Neural progenitor cell (in vitro differentiated cells): Measurements from ENCODE around the gene SDK1. TPM values are rescaled to one million over a fixed set of nuclear protein-coding genes. Genes with fewer than 3 reads are reported as not detected.

ENCODE experiments used
- DNase-seq: peaks from one replicate; pipeline ENCODE4 v3.0.0-alpha.2; 2016; ENCODE audit warnings: low spot score
- H2AFZ ChIP-seq: fragments of 200-600 bp; sonication (generic); replicated peaks from 2 replicates; pipeline ENCODE4 v1.6.1; 2016; ENCODE audit warnings: antibody characterized with exemption
- H3F3A ChIP-seq: fragments of 200-600 bp; sonication (generic); 2 replicates; pipeline ENCODE4 v1.6.1; 2016; ENCODE audit warnings: antibody characterized with exemption, low read depth
- H3K27ac ChIP-seq: fragments of 200-600 bp; sonication (generic); 2 replicates; pipeline ENCODE4 v1.5.1; 2016; ENCODE audit warnings: mild to moderate bottlenecking
- H3K27me3 ChIP-seq: fragments of 200-600 bp; sonication (generic); 2 replicates; pipeline ENCODE4 v1.6.1; 2016; ENCODE audit warnings: mild to moderate bottlenecking, moderate library complexity
- H3K36me3 ChIP-seq: fragments of 200-600 bp; sonication (generic); 2 replicates; pipeline ENCODE4 v1.5.1; 2016
- H3K4me1 ChIP-seq: fragments of 200-600 bp; sonication (generic); 2 replicates; pipeline ENCODE4 v1.6.1; 2016; ENCODE audit warnings: mixed run types
- H3K4me2 ChIP-seq: fragments of 200-600 bp; sonication (generic); 2 replicates; pipeline ENCODE4 v1.6.1; 2016
- H3K4me3 ChIP-seq: fragments of 200-600 bp; sonication (generic); 2 replicates; pipeline ENCODE4 v1.5.1; 2016
- H3K79me2 ChIP-seq: fragments of 200-600 bp; sonication (generic); 2 replicates; pipeline ENCODE4 v1.6.1; 2016; ENCODE audit warnings: low read depth
- H3K9ac ChIP-seq: fragments of 200-600 bp; sonication (generic); 2 replicates; pipeline ENCODE4 v1.6.1; 2016
- H3K9me3 ChIP-seq: fragments of 200-600 bp; sonication (generic); 2 replicates; pipeline ENCODE4 v1.5.1; 2016; ENCODE audit warnings: low read depth
- H4K20me1 ChIP-seq: fragments of 200-600 bp; sonication (generic); 2 replicates; pipeline ENCODE4 v1.6.1; 2016; ENCODE audit warnings: low read depth
- H3K27ac Mint-ChIP-seq: 3 replicates; pipeline ENCODE4 v1.8.0; 2021; ENCODE audit warnings: mixed read lengths
- H3K27me3 Mint-ChIP-seq: 2 replicates; pipeline ENCODE4 v1.8.0; 2022; ENCODE audit warnings: low read depth, mild to moderate bottlenecking, inconsistent platforms, moderate library complexity, mixed read lengths; ENCODE audit not compliant: insufficient read depth
- H3K36me3 Mint-ChIP-seq: 3 replicates; pipeline ENCODE4 v1.8.0; 2021; ENCODE audit warnings: mixed read lengths
- H3K4me1 Mint-ChIP-seq: 3 replicates; pipeline ENCODE4 v1.8.0; 2021; ENCODE audit warnings: mixed read lengths
- H3K4me3 Mint-ChIP-seq: 3 replicates; pipeline ENCODE4 v1.8.0; 2021; ENCODE audit warnings: mild to moderate bottlenecking, moderate library complexity, mixed read lengths
- H3K9me3 Mint-ChIP-seq: 3 replicates; pipeline ENCODE4 v1.8.0; 2020; ENCODE audit warnings: mixed read lengths
- CTCF ChIP-seq: fragments of 200-600 bp; sonication (generic); IDR thresholded peaks from 2 replicates; pipeline ENCODE4 v1.5.1; 2017; ENCODE audit warnings: antibody characterized with exemption, mild to moderate bottlenecking
- EZH2 ChIP-seq: fragments of 200-600 bp; sonication (generic); IDR thresholded peaks from 2 replicates; pipeline ENCODE4 v1.6.1; 2017; ENCODE audit warnings: antibody characterized with exemption, mild to moderate bottlenecking, moderate library complexity
- EZH2phosphoT487 ChIP-seq: fragments of 200-600 bp; sonication (generic); IDR thresholded peaks from 2 replicates; pipeline ENCODE4 v1.6.1; 2017; ENCODE audit warnings: antibody characterized with exemption
- total RNA-seq: library from RNA; depleted of rRNA; stranded (reverse); fragments of >200 nt; gene quantifications from 2 replicates; pipeline ENCODE4 v1.2.3, GENCODE V29; 2015; ENCODE audit warnings: low replicate concordance

Gene SDK1
- total RNA-seq, 1 donor from 2014 or later, result 4.9 TPM

GRCh38 chr7:4010923-4011656 lies 710.0 kb downstream of the SDK1 start:
- Histone ChIP-seq H3K27ac (no peak overlapping the region), H3K4me3 (no peak overlapping the region), H4K20me1 (no peaks in the 10 kb centered on the region), H3K79me2 (no peaks in the 10 kb centered on the region), H3K9ac (no peak overlapping the region), H2AFZ (no peak overlapping the region), H3K9me3 (no peaks in the 10 kb centered on the region), H3K27me3 (no peaks in the 10 kb centered on the region), H3K4me1 (peaks cover 66% of the 10 kb centered on the region), H3K36me3 (no peaks in the 10 kb centered on the region), H3F3A (peaks cover 19% of the 10 kb centered on the region), H3K4me2 (no peak overlapping the region)
- Mint-ChIP-seq H3K27me3 (peaks cover 4% of the 10 kb centered on the region), H3K27ac (no peak overlapping the region), H3K36me3 (peaks cover 13% of the 10 kb centered on the region), H3K4me1 (peaks cover 49% of the 10 kb centered on the region), H3K4me3 (no peak overlapping the region), H3K9me3 (peaks cover 1% of the 10 kb centered on the region)
- DNase-seq, result no peak
- TF ChIP-seq EZH2 (no peak), CTCF (no peak), EZH2phosphoT487 (no peak)

- Mint-ChIP-seq H3K4me1 (peaks cover 39% of the 10 kb centered on the region), H3K36me3 (peaks cover 34% of the 10 kb centered on the region), H3K9me3 (peaks cover 21% of the 10 kb centered on the region), H3K27me3 (peaks cover 6% of the 10 kb centered on the region), H3K27ac (peak overlapping the region; percentile 57), H3K4me3 (no peak overlapping the region)
- H2AFZ ChIP-seq, result no peak overlapping the region
- H3K9ac ChIP-seq, result no peak overlapping the region
- peak; percentile 34 for DNase-seq
- H4K20me1 ChIP-seq, result no peaks in the 10 kb centered on the region
- H3K9me3 ChIP-seq, result no peaks in the 10 kb centered on the region
- no peaks in the 10 kb centered on the region for H3K27me3 ChIP-seq
- no peak overlapping the region for H3K27ac ChIP-seq
- peaks cover 43% of the 10 kb centered on the region for H3K4me1 ChIP-seq
- H3K79me2 ChIP-seq, result no peaks in the 10 kb centered on the region
- no peaks in the 10 kb centered on the region for H3K36me3 ChIP-seq
- H3K4me2 ChIP-seq, result peak overlapping the region; percentile 29
- H3K4me3 ChIP-seq, result no peak overlapping the region
- TF ChIP-seq EZH2, result no peak
- TF ChIP-seq EZH2phosphoT487, result no peak
- TF ChIP-seq CTCF, result no peak
- peaks cover 8% of the 10 kb centered on the region for H3F3A ChIP-seq
Measured at GRCh38 chr7:4013793-4014192, 712.7 kb downstream of the SDK1 start.

GRCh38 chr7:4014346-4015050 lies 713.4 kb downstream of the SDK1 start:
- Histone ChIP-seq H3K4me2 (no peak overlapping the region), H3K9ac (no peak overlapping the region), H3K4me1 (peaks cover 36% of the 10 kb centered on the region), H3K36me3 (no peaks in the 10 kb centered on the region), H3K4me3 (no peak overlapping the region), H3K27ac (no peak overlapping the region), H4K20me1 (no peaks in the 10 kb centered on the region), H3F3A (peaks cover 8% of the 10 kb centered on the region), H3K79me2 (no peaks in the 10 kb centered on the region), H2AFZ (no peak overlapping the region), H3K27me3 (no peaks in the 10 kb centered on the region), H3K9me3 (no peaks in the 10 kb centered on the region)
- peaks cover 37% of the 10 kb centered on the region for H3K36me3 Mint-ChIP-seq
- peaks cover 34% of the 10 kb centered on the region for H3K4me1 Mint-ChIP-seq
- TF ChIP-seq EZH2 (no peak), CTCF (no peak), EZH2phosphoT487 (no peak)
- DNase-seq, result no peak
- peaks cover 28% of the 10 kb centered on the region for H3K9me3 Mint-ChIP-seq
- H3K4me3 Mint-ChIP-seq, result no peak overlapping the region
- peak overlapping the region; percentile 57 for H3K27ac Mint-ChIP-seq
- H3K27me3 Mint-ChIP-seq, result peaks cover 9% of the 10 kb centered on the region
